HepG2 (cell line): ENCODE data around the gene RHOT2. TPM values are rescaled to one million over a fixed set of nuclear protein-coding genes. Genes with fewer than 3 reads are reported as not detected.

Experiments used
- AGO1 ChIP-seq: fragments of 200-400 bp; formaldehyde crosslinking; IDR thresholded peaks from 2 replicates; pipeline ENCODE4 v1.6.1; 2017; ENCODE audit warnings: mild to moderate bottlenecking, low read depth, low read length, moderate library complexity; ENCODE audit not compliant: poor library complexity, severe bottlenecking
- ETS1 ChIP-seq: sonication (generic); formaldehyde crosslinking; IDR thresholded peaks from 2 replicates; pipeline ENCODE4 v1.4.0; 2020; ENCODE audit warnings: missing genetic modification reagents
- FOXO4 ChIP-seq: sonication (generic); formaldehyde crosslinking; conservative IDR thresholded peaks from 2 replicates; pipeline ENCODE4 v1.8.1; 2023; ENCODE audit warnings: missing genetic modification reagents
- HNF1B ChIP-seq: sonication (generic); formaldehyde crosslinking; IDR thresholded peaks from 2 replicates; pipeline ENCODE4 v1.5.1; 2020; ENCODE audit warnings: mild to moderate bottlenecking, moderate library complexity, missing genetic modification reagents
- KDM5A ChIP-seq: fragments of 200-600 bp; sonication (generic); IDR thresholded peaks from 2 replicates; pipeline ENCODE4 v1.7.0; 2018; ENCODE audit warnings: antibody characterized with exemption, mild to moderate bottlenecking, low read length, borderline replicate concordance
- MEIS2 ChIP-seq: sonication (generic); formaldehyde crosslinking; IDR thresholded peaks from 2 replicates; pipeline ENCODE4 v1.9.0; 2021; ENCODE audit warnings: mild to moderate bottlenecking, missing genetic modification reagents
- NR0B2 ChIP-seq: sonication (generic); formaldehyde crosslinking; IDR thresholded peaks from 2 replicates; pipeline ENCODE4 v1.4.0; 2020; ENCODE audit warnings: mild to moderate bottlenecking, missing genetic modification reagents
- PBX2 ChIP-seq: IDR thresholded peaks from 2 replicates; pipeline ENCODE4 v1.6.1; 2016; ENCODE audit warnings: control low read depth
- SNAPC4 ChIP-seq: sonication (generic); formaldehyde crosslinking; IDR thresholded peaks from 2 replicates; pipeline ENCODE4 v1.4.0; 2020; ENCODE audit warnings: mild to moderate bottlenecking, missing genetic modification reagents
- YY1 ChIP-seq: IDR thresholded peaks from 2 replicates; pipeline ENCODE4 v1.6.1; 2011; ENCODE audit warnings: low read length, low read depth, moderate library complexity, mild to moderate bottlenecking; ENCODE audit not compliant: insufficient read depth, insufficient replicate concordance
- ZFP41 ChIP-seq: sonication (generic); formaldehyde crosslinking; IDR thresholded peaks from 2 replicates; pipeline ENCODE4 v1.4.0; 2020; ENCODE audit warnings: mild to moderate bottlenecking, missing genetic modification reagents, borderline replicate concordance
- ZNF20 ChIP-seq: sonication (generic); formaldehyde crosslinking; IDR thresholded peaks from 2 replicates; pipeline ENCODE4 v1.4.0; 2020; ENCODE audit warnings: mild to moderate bottlenecking, moderate library complexity, missing genetic modification reagents
- ZNF317 ChIP-seq: sonication (generic); formaldehyde crosslinking; IDR thresholded peaks from 2 replicates; pipeline ENCODE4 v1.5.0; 2020; ENCODE audit warnings: mild to moderate bottlenecking, missing genetic modification reagents
- ZNF441 ChIP-seq: sonication (generic); formaldehyde crosslinking; IDR thresholded peaks from 2 replicates; pipeline ENCODE4 v1.7.0; 2021; ENCODE audit warnings: missing genetic modification reagents, borderline replicate concordance
- ZNF503 ChIP-seq: sonication (generic); formaldehyde crosslinking; IDR thresholded peaks from 2 replicates; pipeline ENCODE4 v1.4.0; 2020; ENCODE audit warnings: missing genetic modification reagents
- polyA plus RNA-seq, 8 experiments: library from polyadenylated mRNA; depleted of rRNA in 3 of 8; stranded (reverse) in 7 of 8; unstranded in 1 of 8; fragments of >200 nt; fragmentation: Illumina TruSeq in 4 of 8; extraction: Trizol in 4 of 8; gene quantifications; 2 replicates each; pipeline versions ENCODE4 v1.2.1 to v1.2.3, GENCODE V29; 2011 to 2016; ENCODE audit warnings: low read depth in 4 of 8, missing spikeins in 1 of 8, mixed read lengths in 1 of 8; ENCODE audit not compliant: insufficient read depth in 1 of 8
- total RNA-seq, 5 experiments: library from RNA; depleted of rRNA; stranded (reverse); fragments of >200 nt; fragmentation: Illumina TruSeq; extraction: Trizol; gene quantifications; 2 replicates each; pipeline ENCODE4 v1.2.3, GENCODE V29; 2016; ENCODE audit warnings: low read depth in 1 of 5

RHOT2 gene
- total and polyA plus RNA-seq, 2 of the 13 experiments (the other 11 are each of a cell fraction or from before 2014, with no cell fraction given): 63.6 to 76.9 TPM

- TF ChIP-seq ZNF503 (CRISPR knock-in tag): no peak
- TF ChIP-seq SNAPC4 (CRISPR knock-in tag): no peak
- no peak for TF ChIP-seq ZFP41 (CRISPR knock-in tag)
- no peak for TF ChIP-seq MEIS2 (CRISPR knock-in tag)
- no peak for TF ChIP-seq YY1
- peak; percentile 69 for TF ChIP-seq AGO1
- 0 out of 2 replicates have a peak, but pooled peaks have one; percentile 22 for TF ChIP-seq HNF1B
- no peak for TF ChIP-seq FOXO4
- TF ChIP-seq ZNF20: no peak
- TF ChIP-seq ZNF441: no peak
- 0 out of 2 replicates have a peak, but pooled peaks have one; percentile 25 for TF ChIP-seq ETS1 (CRISPR knock-in tag)
- no peak for TF ChIP-seq PBX2 (CRISPR knock-in tag)
- peak; percentile 55; the same call in 1 of the 2 replicates for TF ChIP-seq KDM5A
- TF ChIP-seq NR0B2 (CRISPR knock-in tag): no peak
- TF ChIP-seq ZNF317 (CRISPR knock-in tag): no peak
These were observed 713 bp downstream of the RHOT2 start (continued) for GRCh38 chr16:668519-669171.
